Activated CD8-positive, alpha-beta memory T cell treated with anti-CD3 and anti-CD28 coated beads for 48 hours (primary cell): ENCODE results near the gene RSRP1.

ENCODE experiments used
- DNase-seq, 3 experiments: peaks; one replicate each; pipeline ENCODE4 v3.0.0-alpha.2; 2020; ENCODE audit warnings: low read depth in 2 of 3, low spot score in 2 of 3

The RSRP1 gene

GRCh38 chr1:25219661-25220251 lies 27.5 kb downstream of the RSRP1 start:
- no peak for DNase-seq

DNA sequence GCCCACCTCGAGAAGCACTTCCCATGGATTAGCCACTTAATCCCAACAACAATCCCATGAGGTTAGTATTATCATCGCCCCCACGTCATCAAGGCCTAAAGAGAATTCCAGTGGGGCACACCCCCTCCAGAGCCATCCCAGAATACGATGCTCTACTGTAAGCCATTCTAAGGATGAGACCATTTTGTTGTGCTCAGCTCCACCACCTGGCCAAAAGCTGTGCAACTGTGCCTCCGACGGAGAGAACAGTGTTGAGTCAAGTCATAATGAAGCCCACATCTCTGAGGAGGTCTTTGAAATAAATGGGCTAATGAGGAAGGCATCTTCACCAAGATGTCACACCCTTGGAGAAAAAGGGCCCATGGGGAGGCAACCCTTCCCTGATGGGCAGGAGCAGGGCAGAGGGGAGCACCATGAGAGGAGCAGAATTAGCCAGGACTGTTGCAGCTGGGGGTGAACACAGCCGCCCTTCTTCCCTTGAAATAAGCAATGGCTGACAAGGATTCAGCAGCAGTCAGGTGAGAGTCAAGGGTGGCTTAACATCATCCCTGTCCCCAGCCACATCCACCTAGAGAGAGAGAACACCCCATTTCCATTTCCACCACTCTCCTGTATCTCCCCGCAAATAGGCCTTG lies 29.5 kb downstream of the RSRP1 start:
- no peak for DNase-seq

DNA sequence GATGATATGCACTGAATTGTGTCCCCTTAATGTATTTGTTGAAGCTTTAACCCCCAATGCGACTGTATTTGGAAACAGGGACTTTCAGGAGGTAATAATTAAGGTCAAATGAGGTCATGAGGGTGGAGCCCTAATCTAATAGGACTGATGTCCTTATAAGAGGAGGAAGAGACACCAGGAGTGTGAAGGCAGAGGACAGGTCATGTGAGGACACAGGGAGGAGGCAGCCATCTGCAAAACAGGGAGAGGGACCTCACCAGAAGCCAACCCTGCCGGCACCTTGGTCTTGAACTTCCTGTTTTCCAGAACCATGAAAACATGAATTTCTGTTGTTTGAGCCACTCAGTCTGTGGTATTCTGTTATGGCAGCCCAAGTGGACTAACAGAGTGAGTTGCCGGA lies 30.2 kb downstream of the RSRP1 start:
- no peak for DNase-seq

GRCh38 chr1:25216123-25216522 lies 31.1 kb downstream of the RSRP1 start:
- DNase-seq: no peak

DNA sequence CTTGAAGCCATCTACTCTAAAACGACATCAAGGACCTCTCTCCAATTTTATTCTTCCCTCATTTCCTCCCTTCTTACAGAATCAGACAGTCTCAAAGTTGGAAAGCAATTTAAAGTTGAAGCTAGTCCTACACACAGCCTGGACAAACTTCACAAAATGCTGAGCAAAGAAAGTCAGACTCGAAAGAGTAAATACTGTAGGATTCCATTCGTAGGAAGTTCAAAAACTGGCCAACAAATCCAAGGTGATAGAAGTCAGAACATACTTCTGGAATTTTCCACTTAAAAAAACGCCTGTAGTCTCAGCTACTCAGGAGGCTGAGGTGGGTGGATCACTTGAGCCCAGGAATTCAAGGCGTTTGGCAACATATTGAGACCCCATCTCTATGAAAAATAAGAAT lies 34.5 kb downstream of the RSRP1 start:
- no peak for DNase-seq

GRCh38 chr1:25210728-25211127 lies 36.5 kb downstream of the RSRP1 start:
- DNase-seq: no peak

DNA sequence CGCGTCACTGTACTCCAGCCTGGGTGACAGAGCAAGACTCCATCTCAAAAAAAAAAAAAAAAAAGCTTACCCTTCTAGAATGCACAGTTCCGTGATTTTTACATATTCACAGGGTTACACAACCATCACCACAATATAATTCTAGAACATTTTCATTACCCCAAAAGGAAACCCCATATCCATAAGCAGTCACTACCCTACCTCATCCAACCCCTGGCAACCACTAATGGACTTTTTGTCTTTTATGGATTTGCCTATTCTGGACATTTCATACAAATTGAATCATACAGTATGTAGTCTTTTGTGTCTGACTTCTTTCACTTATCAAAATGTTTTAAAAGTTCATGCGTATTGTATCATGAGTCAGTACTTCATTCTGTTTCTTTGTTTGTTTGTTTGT lies 37.7 kb downstream of the RSRP1 start:
- no peak for DNase-seq

GRCh38 chr1:25208561-25209222 lies 38.6 kb downstream of the RSRP1 start:
- no peak for DNase-seq

DNA sequence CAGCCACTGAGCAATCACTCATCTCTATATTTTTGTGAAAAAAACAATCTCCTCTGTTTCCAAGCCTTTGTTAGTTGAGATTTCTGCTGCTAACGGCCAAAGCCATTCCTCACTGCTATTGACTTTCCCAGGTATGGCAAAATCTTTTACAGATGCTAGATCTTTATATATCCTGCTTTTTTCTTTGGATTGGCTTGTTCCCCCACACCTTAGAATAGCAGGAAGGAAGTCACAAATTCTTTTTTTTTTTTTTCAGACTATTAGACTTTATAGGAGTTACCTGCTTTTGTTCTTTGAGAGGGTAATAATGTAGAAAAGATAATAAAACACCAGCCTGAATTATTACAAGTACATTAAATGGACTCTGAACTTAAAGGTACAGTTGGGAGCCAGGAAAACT lies 39.2 kb downstream of the RSRP1 start:
- DNase-seq: no peak

DNA sequence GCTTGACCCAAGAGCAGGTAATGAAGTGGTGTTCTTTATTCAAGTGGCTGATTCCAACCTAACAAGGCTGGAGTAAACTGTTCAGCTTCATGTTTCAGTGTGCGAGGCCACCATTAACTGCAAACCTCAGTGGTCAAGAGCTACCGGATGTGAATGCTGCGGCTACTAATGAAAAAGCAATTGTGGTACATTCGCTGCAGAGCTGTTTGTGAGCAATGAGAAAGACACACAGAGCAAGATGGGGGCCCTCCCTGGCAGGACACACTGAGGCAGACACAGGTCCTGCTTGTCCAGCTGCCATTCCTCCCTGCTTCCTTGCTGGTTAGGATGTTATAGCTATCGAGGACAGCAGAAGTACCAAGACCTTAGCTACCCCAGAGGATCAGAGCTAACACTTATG lies 41.1 kb downstream of the RSRP1 start:
- DNase-seq: no peak

GRCh38 chr1:25205786-25206185 lies 41.5 kb downstream of the RSRP1 start:
- no peak for DNase-seq

GRCh38 chr1:25204797-25205480 lies 42.3 kb downstream of the RSRP1 start:
- DNase-seq: no peak

DNA sequence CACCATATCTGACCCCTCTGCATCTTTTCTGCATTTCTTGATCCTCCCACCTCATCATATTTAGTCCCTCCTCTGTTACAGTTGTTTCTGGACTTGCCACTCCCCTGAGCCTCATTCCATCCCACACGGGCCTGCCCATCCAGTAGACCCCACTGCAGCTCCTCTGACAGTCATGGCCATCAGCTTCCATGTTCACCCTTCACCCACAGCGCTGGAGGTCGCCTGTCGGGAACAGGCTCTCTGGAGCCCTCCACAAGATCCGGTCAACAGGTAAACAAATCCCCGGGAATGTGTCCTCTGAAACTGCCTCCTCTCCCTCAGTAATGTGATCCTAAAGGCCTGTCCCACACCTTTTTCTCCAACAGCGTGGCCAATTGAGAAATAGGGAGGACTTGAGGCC lies 46.2 kb downstream of the RSRP1 start:
- DNase-seq: no peak

DNA sequence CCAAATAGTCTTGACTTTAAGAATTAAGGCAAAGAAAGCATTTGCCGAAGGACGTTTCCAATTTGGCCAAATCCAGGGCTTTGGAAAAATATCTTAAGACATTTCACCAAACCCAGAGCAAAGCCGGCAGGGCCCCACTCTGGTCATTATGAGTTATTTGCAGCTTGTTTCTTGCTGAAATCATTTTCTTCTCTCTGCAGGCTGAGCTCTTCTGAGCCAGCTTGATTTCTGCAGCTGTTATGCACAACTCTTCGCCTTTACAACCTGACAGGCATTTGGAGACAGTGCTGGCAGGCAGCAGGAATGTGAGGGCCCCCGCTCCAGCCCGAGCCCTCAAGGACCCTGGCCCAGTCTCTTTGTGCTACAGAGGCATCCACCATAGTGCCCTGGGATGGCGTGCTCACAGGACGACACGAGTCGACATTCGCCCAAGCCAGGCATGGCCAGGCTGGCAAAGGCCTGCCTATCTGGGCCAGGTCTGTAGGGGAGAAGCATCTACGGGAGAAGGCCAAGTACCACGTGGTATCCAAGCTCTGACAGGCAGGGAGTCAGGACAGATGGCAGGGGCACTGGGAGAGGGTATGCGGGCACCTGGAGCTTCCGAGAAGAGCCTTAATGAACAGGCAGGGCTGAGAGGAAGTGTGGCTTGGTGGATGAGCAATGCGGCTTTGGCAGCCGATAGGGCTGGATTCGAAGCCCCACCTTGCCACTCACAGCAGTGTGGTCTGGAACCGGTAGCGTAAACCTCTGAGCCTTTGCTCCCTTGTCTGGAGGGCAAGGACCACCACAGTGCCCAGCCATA lies 47.2 kb downstream of the RSRP1 start:
- DNase-seq: no peak

DNA sequence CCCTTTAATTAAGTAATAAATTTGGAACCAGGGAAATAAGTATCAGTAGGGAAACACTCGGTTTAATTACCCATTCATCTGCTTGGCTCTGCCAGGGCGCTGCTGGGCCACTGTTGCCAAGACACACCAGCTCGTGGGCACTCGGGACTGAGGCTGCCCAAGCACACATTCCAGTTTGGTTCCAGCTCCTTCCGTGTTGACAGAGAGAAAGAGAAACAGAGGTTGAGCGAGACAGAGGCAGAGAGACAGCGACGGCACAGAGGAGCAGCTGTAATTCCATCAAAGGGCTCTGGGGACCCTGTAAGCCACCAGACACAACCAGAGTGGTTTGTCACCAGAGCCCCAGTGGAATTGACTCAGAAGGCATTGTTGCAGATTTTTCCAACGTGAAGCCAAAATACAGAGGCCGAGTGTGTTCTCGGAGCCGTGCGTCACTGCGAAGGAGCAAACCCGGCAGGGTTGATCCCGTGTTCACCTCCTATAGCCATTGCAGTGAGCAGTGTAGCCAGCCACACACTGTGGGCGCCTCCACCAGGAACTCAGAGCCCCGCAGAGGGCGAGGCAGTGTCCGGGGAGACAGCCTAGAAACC lies 48.5 kb downstream of the RSRP1 start:
- no peak for DNase-seq

DNA sequence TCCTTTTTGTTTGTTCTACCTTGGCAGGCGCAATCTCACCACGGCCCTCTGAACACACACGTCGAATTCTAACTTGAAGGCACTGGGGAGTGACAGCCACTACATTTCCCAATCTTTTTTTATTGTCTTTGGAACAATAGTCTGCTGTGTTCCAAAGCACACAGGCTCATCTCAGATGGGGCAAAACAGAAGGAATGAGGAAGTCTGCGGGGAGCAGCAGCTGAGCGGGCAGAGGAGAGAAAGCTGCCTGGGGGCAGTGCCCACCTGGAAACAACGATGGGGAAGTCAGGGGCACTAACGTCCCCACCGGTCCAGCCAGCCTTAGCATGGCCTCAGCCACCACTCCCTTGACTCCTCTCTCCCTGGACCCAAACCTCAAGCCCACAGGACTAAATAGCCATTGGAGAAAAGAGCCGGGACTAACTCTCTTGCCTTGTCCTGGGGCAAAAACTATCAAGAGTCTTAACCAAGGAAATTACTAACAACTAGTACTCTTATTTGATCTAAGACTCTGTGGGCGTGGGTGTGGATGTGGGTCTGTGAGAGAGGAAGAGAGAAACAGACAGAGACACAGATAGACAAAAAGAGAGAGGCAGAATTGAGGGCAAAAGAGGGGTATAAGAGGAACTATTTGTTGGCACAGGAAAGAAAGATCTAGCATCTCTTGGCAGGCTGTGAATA lies 49.1 kb downstream of the RSRP1 start:
- DNase-seq: no peak

DNA sequence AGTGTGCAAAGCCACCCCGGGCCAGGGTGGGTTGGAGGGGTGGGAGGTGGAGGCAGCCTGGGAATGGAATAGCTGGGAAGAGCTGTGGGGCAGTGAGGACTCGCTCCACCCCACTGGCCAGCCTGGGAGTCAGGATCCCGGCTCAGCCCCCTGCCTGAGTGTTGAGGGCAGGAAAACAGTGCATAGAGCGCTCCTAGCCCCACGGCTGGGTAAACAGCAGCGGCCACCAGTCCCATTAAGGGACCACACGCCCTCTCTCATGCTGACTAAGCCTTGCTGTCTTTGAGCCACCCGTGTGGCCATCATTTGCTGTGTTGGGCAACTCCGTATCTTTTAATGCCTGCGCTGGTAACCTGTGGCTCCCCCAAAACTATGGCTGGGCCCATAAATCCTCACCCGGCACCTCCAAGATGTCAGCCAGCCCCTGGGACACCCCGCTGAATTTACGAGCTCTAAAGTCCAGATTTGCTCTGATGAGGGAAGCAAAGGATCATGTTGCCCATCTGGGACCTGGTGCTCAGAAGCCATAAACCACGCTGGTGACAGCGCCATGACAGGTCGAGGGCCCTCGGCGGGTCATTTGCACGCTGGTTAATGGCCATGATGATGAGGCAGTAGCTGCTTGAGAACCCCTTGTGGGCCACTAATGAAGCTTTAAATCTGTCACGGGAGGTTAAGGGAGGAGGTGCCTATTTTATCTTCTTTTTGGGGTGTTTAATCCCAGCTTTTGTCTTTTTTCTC lies 49.8 kb downstream of the RSRP1 start:
- no peak for DNase-seq

DNA sequence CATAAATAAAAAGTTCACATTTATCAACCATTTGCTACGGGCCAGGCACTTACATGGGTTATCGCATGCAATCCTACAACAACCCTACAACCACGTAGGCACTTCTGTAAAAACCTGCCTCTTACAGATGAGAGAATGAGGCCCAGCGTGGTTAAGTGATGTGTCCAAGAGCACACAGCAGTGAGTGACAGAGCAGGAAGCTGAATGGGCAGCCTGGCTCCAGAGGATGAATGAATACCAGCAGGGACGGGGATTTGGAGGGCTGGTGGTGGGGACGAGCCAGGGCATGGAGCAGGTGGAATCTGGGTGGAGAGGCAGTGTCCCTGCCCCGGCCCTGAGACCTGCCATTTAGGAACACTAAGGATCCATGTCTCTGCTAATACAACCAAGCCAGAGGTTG lies 50.4 kb downstream of the RSRP1 start:
- no peak for DNase-seq

DNA sequence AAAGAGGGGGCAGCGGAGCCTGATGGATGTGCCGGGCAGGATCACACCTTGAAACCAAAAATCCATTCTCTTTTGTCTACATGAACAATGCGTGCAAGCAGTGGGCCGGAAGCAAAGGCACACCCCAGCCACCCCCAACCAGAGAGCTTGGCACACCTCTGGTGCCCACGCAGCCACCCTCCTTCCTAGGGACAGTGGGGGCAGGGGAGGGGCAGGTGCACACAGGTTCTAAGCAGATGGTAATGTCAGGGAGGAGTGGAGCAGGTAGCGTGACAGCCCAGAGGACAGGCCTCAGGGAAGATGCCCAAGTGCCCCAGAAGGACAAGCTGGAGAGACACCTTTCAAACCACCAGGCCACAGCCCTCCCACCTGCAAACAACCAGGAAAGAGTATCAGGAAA lies 51.4 kb downstream of the RSRP1 start:
- DNase-seq: no peak

- DNase-seq: no peak
Observed at GRCh38 chr1:25194572-25195020, 52.7 kb downstream of the RSRP1 start.
